DOHH2 (cell line): Measurements from ENCODE around the gene BGN.

Experiments used
- H3F3A ChIP-seq: fragments of 200-600 bp; sonication (generic), shearing (Covaris generic); 2 replicates; pipeline ENCODE4 v1.6.0; 2016; ENCODE audit warnings: antibody characterized with exemption, mild to moderate bottlenecking; ENCODE audit not compliant: control insufficient read depth, insufficient read depth
- H3K27ac ChIP-seq: fragments of 200-600 bp; sonication (generic); 2 replicates; pipeline ENCODE4 v1.5.1; 2014; ENCODE audit warnings: low read depth, mild to moderate bottlenecking, low read length, moderate library complexity
- H3K27me3 ChIP-seq: fragments of 200-600 bp; sonication (generic); 2 replicates; pipeline ENCODE4 v1.6.1; 2014; ENCODE audit warnings: mild to moderate bottlenecking, low read length, mixed read lengths; ENCODE audit not compliant: control insufficient read depth
- H3K36me3 ChIP-seq: fragments of 200-600 bp; sonication (generic); 2 replicates; pipeline ENCODE4 v1.6.1; 2014; ENCODE audit warnings: mild to moderate bottlenecking, low read length, moderate library complexity, mixed read lengths; ENCODE audit not compliant: control insufficient read depth
- H3K4me1 ChIP-seq: fragments of 200-600 bp; sonication (generic); 2 replicates; pipeline ENCODE4 v1.6.1; 2014; ENCODE audit warnings: mild to moderate bottlenecking, low read length, mixed read lengths; ENCODE audit not compliant: control insufficient read depth
- H3K4me2 ChIP-seq: fragments of 200-600 bp; sonication (generic); 2 replicates; pipeline ENCODE4 v1.6.0; 2014; ENCODE audit warnings: mild to moderate bottlenecking, low read length, moderate library complexity
- H3K4me3 ChIP-seq: fragments of 200-600 bp; sonication (generic); 2 replicates; pipeline ENCODE4 v1.5.1; 2014; ENCODE audit warnings: mild to moderate bottlenecking, low read length, mixed read lengths
- H3K79me2 ChIP-seq: fragments of 200-600 bp; sonication (generic); 2 replicates; pipeline ENCODE4 v1.6.1; 2014; ENCODE audit warnings: mild to moderate bottlenecking, low read length, mixed read lengths; ENCODE audit not compliant: control insufficient read depth
- H3K9me2 ChIP-seq: fragments of 200-600 bp; sonication (generic); replicated peaks from 2 replicates; pipeline ENCODE4 v1.6.1; 2014; ENCODE audit warnings: mild to moderate bottlenecking, low read length, mixed read lengths; ENCODE audit not compliant: control insufficient read depth
- H3K9me3 ChIP-seq: fragments of 200-600 bp; sonication (generic); 2 replicates; pipeline ENCODE4 v1.6.1; 2014; ENCODE audit warnings: antibody characterized with exemption, low read length, mixed read lengths; ENCODE audit not compliant: control insufficient read depth, insufficient read depth
- H4K20me1 ChIP-seq: fragments of 200-600 bp; sonication (generic); 2 replicates; pipeline ENCODE4 v1.6.0; 2014; ENCODE audit warnings: low read depth, mild to moderate bottlenecking, antibody characterized with exemption, low read length, moderate library complexity; ENCODE audit not compliant: control insufficient read depth, insufficient read depth
- EZH2phosphoT487 ChIP-seq: fragments of 200-600 bp; sonication (generic); IDR thresholded peaks from 2 replicates; pipeline ENCODE4 v1.6.1; 2017; ENCODE audit warnings: borderline replicate concordance, mild to moderate bottlenecking, antibody characterized with exemption, low read length, moderate library complexity, mixed read lengths
- TF ChIP-seq, protein P1 (sequence below): fragments of 200-600 bp; sonication (generic); IDR thresholded peaks from one replicate; pipeline ENCODE4 v1.5.1; 2014; ENCODE audit warnings: antibody characterized with exemption, mild to moderate bottlenecking, low read depth, low read length; ENCODE audit not compliant: poor library complexity, severe bottlenecking

BGN gene

DNA sequence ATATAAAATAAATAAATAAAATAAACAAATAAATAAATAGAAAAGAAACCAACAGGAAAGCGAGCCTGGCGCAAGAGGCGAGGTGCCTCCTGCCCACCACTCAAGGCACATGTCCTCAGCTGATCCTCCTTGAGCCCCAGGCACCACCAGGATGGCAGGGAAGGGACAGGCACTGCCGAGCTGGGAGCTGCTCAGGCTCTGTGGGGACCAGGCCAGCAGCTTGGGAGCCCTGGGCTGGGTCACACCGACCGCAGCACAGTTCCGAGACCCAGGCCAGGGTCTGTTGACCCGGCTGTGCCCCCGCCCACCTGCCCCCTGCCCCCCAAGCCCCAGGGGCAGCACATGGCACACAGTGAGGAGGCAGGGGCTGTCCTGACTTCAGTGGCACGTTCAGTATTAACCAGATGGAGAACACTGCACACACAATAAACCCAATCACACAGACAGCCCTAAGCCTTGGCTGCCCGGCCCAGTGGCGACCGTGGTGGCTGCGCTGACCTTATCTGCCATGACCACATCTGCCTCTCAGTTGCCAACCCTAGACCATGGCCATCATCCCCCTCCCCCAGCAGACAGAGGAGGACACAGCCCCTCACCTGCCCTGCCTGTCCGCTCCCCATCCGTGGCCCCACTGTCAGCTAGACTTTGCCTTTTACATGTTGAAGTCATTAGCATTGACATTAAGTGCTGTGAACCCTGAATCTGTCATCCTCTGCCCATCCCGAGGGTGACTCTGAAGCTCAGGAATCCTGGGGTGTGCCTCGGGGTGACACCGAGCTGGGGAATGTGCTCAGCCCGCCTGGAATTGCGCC lies 46.0 kb upstream of the BGN start:
- H3K79me2 ChIP-seq = no peaks in the 10 kb centered on the region
- no peaks in the 10 kb centered on the region for H3K4me1 ChIP-seq
- H3F3A ChIP-seq = no peaks in the 10 kb centered on the region
- H3K9me3 ChIP-seq = no peaks in the 10 kb centered on the region
- H3K27me3 ChIP-seq = no peaks in the 10 kb centered on the region
- no peak overlapping the region for H3K27ac ChIP-seq
- no peaks in the 10 kb centered on the region for H3K9me2 ChIP-seq
- no peak overlapping the region for H3K4me3 ChIP-seq
- H3K36me3 ChIP-seq = no peaks in the 10 kb centered on the region
- TF ChIP-seq EZH2phosphoT487 = no peak
- TF ChIP-seq, protein P1, sequence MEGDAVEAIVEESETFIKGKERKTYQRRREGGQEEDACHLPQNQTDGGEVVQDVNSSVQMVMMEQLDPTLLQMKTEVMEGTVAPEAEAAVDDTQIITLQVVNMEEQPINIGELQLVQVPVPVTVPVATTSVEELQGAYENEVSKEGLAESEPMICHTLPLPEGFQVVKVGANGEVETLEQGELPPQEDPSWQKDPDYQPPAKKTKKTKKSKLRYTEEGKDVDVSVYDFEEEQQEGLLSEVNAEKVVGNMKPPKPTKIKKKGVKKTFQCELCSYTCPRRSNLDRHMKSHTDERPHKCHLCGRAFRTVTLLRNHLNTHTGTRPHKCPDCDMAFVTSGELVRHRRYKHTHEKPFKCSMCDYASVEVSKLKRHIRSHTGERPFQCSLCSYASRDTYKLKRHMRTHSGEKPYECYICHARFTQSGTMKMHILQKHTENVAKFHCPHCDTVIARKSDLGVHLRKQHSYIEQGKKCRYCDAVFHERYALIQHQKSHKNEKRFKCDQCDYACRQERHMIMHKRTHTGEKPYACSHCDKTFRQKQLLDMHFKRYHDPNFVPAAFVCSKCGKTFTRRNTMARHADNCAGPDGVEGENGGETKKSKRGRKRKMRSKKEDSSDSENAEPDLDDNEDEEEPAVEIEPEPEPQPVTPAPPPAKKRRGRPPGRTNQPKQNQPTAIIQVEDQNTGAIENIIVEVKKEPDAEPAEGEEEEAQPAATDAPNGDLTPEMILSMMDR = no peak
- H4K20me1 ChIP-seq = no peaks in the 10 kb centered on the region
- H3K4me2 ChIP-seq = no peak overlapping the region

DNA sequence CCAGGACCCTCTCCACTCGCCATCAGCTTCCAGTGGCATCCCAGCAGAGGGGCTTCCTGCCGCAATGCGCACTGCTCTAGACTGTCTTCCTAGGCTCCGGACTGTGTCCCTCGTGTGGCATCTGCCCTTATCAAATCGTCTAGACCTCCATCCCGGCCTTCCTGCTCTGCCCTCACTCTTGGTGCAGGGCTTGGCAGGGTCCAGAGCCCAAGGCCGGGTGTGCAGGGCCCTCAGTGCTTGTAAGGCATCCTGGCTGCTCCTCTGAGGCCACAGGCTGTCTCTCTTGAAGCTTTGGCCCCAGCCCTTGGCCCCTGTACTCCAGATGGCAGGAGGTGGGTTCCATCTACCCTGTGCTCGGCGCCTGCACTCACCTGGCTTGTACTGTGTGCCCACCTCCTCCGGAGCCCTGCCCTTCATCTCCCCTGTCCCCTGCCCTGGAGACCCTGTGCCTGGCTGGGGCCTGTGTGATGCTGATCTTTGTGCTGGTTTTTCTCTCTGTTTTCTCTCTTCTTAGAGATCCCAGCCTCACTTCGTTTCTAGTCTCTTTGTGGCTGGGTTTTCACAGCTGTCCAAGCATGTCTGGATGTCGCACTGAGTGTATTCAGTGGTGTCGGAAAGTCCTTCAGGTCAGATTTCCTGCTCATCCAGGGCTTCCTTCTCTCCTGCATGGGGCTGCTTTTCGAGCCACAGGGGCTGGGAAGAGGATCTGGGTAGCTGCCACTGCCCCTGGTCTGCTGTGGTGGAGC lies 45.2 kb upstream of the BGN start:
- Histone ChIP-seq H3K4me3 (no peak overlapping the region), H3K27ac (no peak overlapping the region), H3F3A (no peaks in the 10 kb centered on the region), H4K20me1 (no peaks in the 10 kb centered on the region), H3K9me3 (no peaks in the 10 kb centered on the region), H3K4me2 (no peak overlapping the region), H3K9me2 (no peaks in the 10 kb centered on the region), H3K27me3 (no peaks in the 10 kb centered on the region), H3K4me1 (no peaks in the 10 kb centered on the region), H3K79me2 (no peaks in the 10 kb centered on the region), H3K36me3 (no peaks in the 10 kb centered on the region)
- no peak for TF ChIP-seq EZH2phosphoT487
- TF ChIP-seq, protein P1 = no peak

DNA sequence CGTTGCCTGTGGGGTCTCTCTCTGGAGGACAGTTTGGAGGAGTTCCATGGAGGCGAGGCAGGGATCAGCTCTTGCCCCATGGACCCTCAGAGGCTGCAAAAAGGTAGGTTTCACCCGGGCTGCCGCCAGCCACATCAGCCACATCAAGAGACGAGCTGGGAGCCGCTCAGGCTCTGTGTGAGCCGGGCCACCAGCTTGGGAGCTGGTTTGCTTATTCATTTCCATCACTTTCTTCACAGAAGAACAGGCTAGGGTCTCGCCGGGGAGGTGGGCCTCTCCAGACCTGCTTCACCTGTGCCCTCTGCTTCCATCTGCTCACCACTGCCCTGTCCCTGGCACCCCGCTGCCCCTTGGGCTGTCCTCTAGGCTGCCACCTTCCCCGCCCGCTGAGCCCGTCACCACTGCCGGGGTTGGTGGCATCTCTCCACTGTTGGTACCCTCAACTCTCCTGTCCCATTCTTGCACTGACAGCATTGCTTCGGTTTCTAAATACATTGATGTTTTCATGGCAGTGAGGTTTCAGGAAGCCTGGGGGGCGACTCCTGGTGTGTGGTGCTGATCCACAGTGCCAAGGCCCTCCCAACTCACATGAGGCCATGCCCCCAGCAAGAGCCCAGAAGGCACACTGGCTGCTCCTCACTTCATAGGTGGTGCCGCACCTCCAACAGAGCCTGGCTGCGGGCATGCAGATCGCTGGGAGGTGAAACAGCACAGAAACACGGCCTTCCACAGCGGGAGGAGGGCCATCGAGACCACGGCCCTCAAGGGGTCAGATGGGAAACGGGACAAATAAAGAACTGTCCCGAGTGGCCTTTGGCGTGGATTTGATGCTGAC lies 44.4 kb upstream of the BGN start:
- no peaks in the 10 kb centered on the region for H3K4me1 ChIP-seq
- no peaks in the 10 kb centered on the region for H3K36me3 ChIP-seq
- no peaks in the 10 kb centered on the region for H4K20me1 ChIP-seq
- no peak overlapping the region for H3K4me3 ChIP-seq
- H3K27me3 ChIP-seq = no peaks in the 10 kb centered on the region
- H3F3A ChIP-seq = no peaks in the 10 kb centered on the region
- no peak for TF ChIP-seq EZH2phosphoT487
- TF ChIP-seq, protein P1 = no peak
- H3K9me3 ChIP-seq = no peaks in the 10 kb centered on the region
- H3K9me2 ChIP-seq = no peaks in the 10 kb centered on the region
- no peak overlapping the region for H3K27ac ChIP-seq
- H3K4me2 ChIP-seq = no peak overlapping the region
- no peaks in the 10 kb centered on the region for H3K79me2 ChIP-seq
